ENCODE results near the gene SIGLECL1. TPM values are rescaled to one million over a fixed set of nuclear protein-coding genes. Genes with fewer than 3 reads are reported as not detected.

SIGLECL1 gene
- polyA plus RNA-seq, 5 donors: not detected

- DNase-seq: no peak
These were observed 1.6 kb downstream of the SIGLECL1 start for GRCh38 chr19:51252306-51253079.

- DNase-seq: no peak
These were observed 2.4 kb downstream of the SIGLECL1 start for GRCh38 chr19:51253088-51253806.

- DNase-seq: no peak
These were observed 5.3 kb downstream of the SIGLECL1 start for GRCh38 chr19:51256155-51256625.

GRCh38 chr19:51257471-51257870 is 6.6 kb downstream of the SIGLECL1 start:
- no peak for DNase-seq

GRCh38 chr19:51258165-51259160 is 7.6 kb downstream of the SIGLECL1 start:
- DNase-seq: no peak

- DNase-seq: peak in 1 of 2 donors; percentile 32
These were observed 8.7 kb downstream of the SIGLECL1 start for GRCh38 chr19:51259348-51260245.

- DNase-seq: no peak
These were observed 12.9 kb downstream of the SIGLECL1 start for GRCh38 chr19:51263808-51264207.

- DNase-seq: no peak
These were observed 20.2 kb downstream of the SIGLECL1 start for GRCh38 chr19:51271067-51271466.

- no peak for DNase-seq
These were observed 21.4 kb downstream of the SIGLECL1 start for GRCh38 chr19:51272183-51272810.

GRCh38 chr19:51274049-51274770 is 23.3 kb downstream of the SIGLECL1 start:
- no peak for DNase-seq

GRCh38 chr19:51277112-51277511 is 26.2 kb downstream of the SIGLECL1 start:
- no peak for DNase-seq

GRCh38 chr19:51282335-51282734 is 31.5 kb downstream of the SIGLECL1 start:
- no peak for DNase-seq

- no peak for DNase-seq
These were observed 34.8 kb downstream of the SIGLECL1 start for GRCh38 chr19:51285682-51286081.

GRCh38 chr19:51289635-51290034 is 38.8 kb downstream of the SIGLECL1 start:
- DNase-seq: no peak

- no peak for DNase-seq
These were observed 42.1 kb downstream of the SIGLECL1 start for GRCh38 chr19:51292971-51293370.

- no peak for DNase-seq
These were observed 42.8 kb downstream of the SIGLECL1 start for GRCh38 chr19:51293571-51294210.

- no peak for DNase-seq
These were observed 43.5 kb downstream of the SIGLECL1 start for GRCh38 chr19:51294211-51294976.

GRCh38 chr19:51294977-51295375 is 44.1 kb downstream of the SIGLECL1 start:
- DNase-seq: no peak
